Renal pelvis (tissue), 4 donors: ENCODE data around the gene SNX9. TPM values are rescaled to one million over a fixed set of nuclear protein-coding genes. Genes with fewer than 3 reads are reported as not detected.
"Not testable (repeated sequence)": the region's sequence is repeated elsewhere in the genome, so short reads cannot be mapped to it uniquely, and the experiment has no call there.

Experiments
- DNase-seq: peaks from one replicate; pipeline ENCODE4 v3.0.0-alpha.2; 2013
- polyA plus RNA-seq, 3 donors: library from polyadenylated mRNA; unstranded; fragments of 120-200 nt; gene quantifications; one replicate each; pipeline ENCODE4 v1.2.1, GENCODE V29; 2013; ENCODE audit not compliant: insufficient read length in 3 of 3

SNX9 gene
- polyA plus RNA-seq, 3 donors: 39.9 to 41.4 (median 41.0) TPM

- no peak for DNase-seq
Observed at GRCh38 chr6:157795841-157796240, 27.2 kb upstream of the SNX9 start.

- DNase-seq: no peak
Observed at GRCh38 chr6:157798851-157799250, 24.2 kb upstream of the SNX9 start.

GRCh38 chr6:157799561-157799960 lies 23.5 kb upstream of the SNX9 start:
- not testable (repeated sequence) for DNase-seq

- DNase-seq: no peak
Observed at GRCh38 chr6:157800420-157801237, 22.4 kb upstream of the SNX9 start.

- no peak for DNase-seq
Observed at GRCh38 chr6:157804448-157805327, 18.4 kb upstream of the SNX9 start.

GRCh38 chr6:157806131-157806855 lies 16.8 kb upstream of the SNX9 start:
- no peak for DNase-seq

- DNase-seq: no peak
Observed at GRCh38 chr6:157806856-157807215, 16.2 kb upstream of the SNX9 start.

GRCh38 chr6:157808405-157808950 lies 14.6 kb upstream of the SNX9 start:
- no peak for DNase-seq

- DNase-seq: no peak
Observed at GRCh38 chr6:157809613-157810012, 13.4 kb upstream of the SNX9 start.

GRCh38 chr6:157811137-157811475 lies 11.9 kb upstream of the SNX9 start:
- no peak for DNase-seq

- DNase-seq: no peak
Observed at GRCh38 chr6:157811476-157812173, 11.4 kb upstream of the SNX9 start.

GRCh38 chr6:157812425-157813171 lies 10.4 kb upstream of the SNX9 start:
- no peak for DNase-seq

GRCh38 chr6:157813191-157813590 lies 9.9 kb upstream of the SNX9 start:
- no peak for DNase-seq

- DNase-seq: no peak
Observed at GRCh38 chr6:157813750-157814455, 9.1 kb upstream of the SNX9 start.

GRCh38 chr6:157814883-157815282 lies 8.2 kb upstream of the SNX9 start:
- no peak for DNase-seq

GRCh38 chr6:157821342-157822033 lies 1.6 kb upstream of the SNX9 start:
- DNase-seq: no peak

GRCh38 chr6:157822245-157823000 lies 623 bp upstream of the SNX9 start:
- no peak for DNase-seq

GRCh38 chr6:157823528-157824370 lies 703 bp downstream of the SNX9 start:
- DNase-seq: peak; percentile 64
